ENCODE data around the gene LRCH1. TPM values are rescaled to one million over a fixed set of nuclear protein-coding genes. Genes with fewer than 3 reads are reported as not detected.

Gene LRCH1
- total and polyA plus RNA-seq, 2 experiments from 2014 or later: 3.9 to 9.2 TPM

- no peak for TF ChIP-seq CTCF (conservative IDR thresholded peaks at IDR 0.05; ENCODE audit: low read depth in 2 of 2)
- no peak for TF ChIP-seq POLR2AphosphoS5 (IDR thresholded peaks at IDR 0.05; ENCODE audit: low read depth)
These were observed 71.4 kb downstream of the LRCH1 start (continued) for GRCh38 chr13:46624353-46624752.

- TF ChIP-seq STAT1 (IDR thresholded peaks at IDR 0.05; ENCODE audit: unreplicated experiment) (no peak), ZNF331 (CRISPR knock-in tag; IDR thresholded peaks at IDR 0.05; ENCODE audit: low read depth) (no peak), ETS1 (IDR thresholded peaks at IDR 0.05) (no peak), CREB1 (CRISPR knock-in tag; IDR thresholded peaks at IDR 0.05; ENCODE audit: low read depth) (no peak), POLR2AphosphoS5 (IDR thresholded peaks at IDR 0.05; ENCODE audit: low read depth) (no peak), REST (IDR thresholded peaks at IDR 0.05; ENCODE audit: unreplicated experiment) (no peak)
- peak overlapping the region; percentile 74; the same call in 1 of the 2 replicates for H3K27ac Mint-ChIP-seq
- DNase-seq (ENCODE audit: low spot score): no peak
- H3F3A ChIP-seq (replicated peaks; ENCODE audit: low read depth): no peaks in the 10 kb centered on the region
- H3K27me3 ChIP-seq (ENCODE audit: insufficient read depth): no peaks in the 10 kb centered on the region
- no peak overlapping the region for H2AFZ ChIP-seq
- H3K79me2 ChIP-seq (replicated peaks; ENCODE audit: insufficient read depth): peaks cover 66% of the 10 kb centered on the region
- no peak overlapping the region for H3K4me3 Mint-ChIP-seq
- H3K4me3 ChIP-seq: no peak overlapping the region; the same call in 1 of the 2 replicates
- peak; percentile 51 for ATAC-seq
- H3K36me3 Mint-ChIP-seq (ENCODE audit: low read depth): no peaks in the 10 kb centered on the region
- H4K20me1 ChIP-seq (replicated peaks; ENCODE audit: insufficient read depth): no peaks in the 10 kb centered on the region; the same call in 1 of the 2 replicates
- H3K27ac ChIP-seq (ENCODE audit: low read depth): 0 out of 2 replicates have a peak overlapping the region, but pooled peaks have one; percentile 64
- H3K4me2 ChIP-seq: peak overlapping the region; percentile 27
- H3K4me1 Mint-ChIP-seq: peaks cover 57% of the 10 kb centered on the region
- peaks cover 4% of the 10 kb centered on the region for H3K27me3 Mint-ChIP-seq (ENCODE audit: insufficient read depth, low read depth, poor library complexity)
- no peaks in the 10 kb centered on the region; the same call in 1 of the 2 replicates for H3K9me2 ChIP-seq (ENCODE audit: insufficient read depth)
- H3K4me1 ChIP-seq (ENCODE audit: insufficient read depth): peaks cover 64% of the 10 kb centered on the region
- no peaks in the 10 kb centered on the region for H3K9me3 Mint-ChIP-seq
- no peaks in the 10 kb centered on the region for H3K36me3 ChIP-seq (ENCODE audit: insufficient read depth)
These were observed 71.9 kb downstream of the LRCH1 start for GRCh38 chr13:46624821-46625220.
